Loucy (cell line): ENCODE measurements around the gene PIGX.

Experiments used
- CTCF ChIP-seq: fragments of 200-600 bp; sonication (generic); conservative IDR thresholded peaks from 2 replicates; pipeline ENCODE4 v1.5.1; 2014; ENCODE audit warnings: mild to moderate bottlenecking, antibody characterized with exemption, low read length
- EZH2phosphoT487 ChIP-seq: fragments of 200-600 bp; IDR thresholded peaks from 2 replicates; pipeline ENCODE4 v1.6.1; 2018; ENCODE audit warnings: antibody characterized with exemption, mild to moderate bottlenecking, moderate library complexity, borderline replicate concordance

- TF ChIP-seq CTCF (no peak), EZH2phosphoT487 (no peak)
Measured at GRCh38 chr3:196777836-196778235, 65.7 kb downstream of the PIGX start.
